A549 (cell line): ENCODE results near the gene NLN.

Source experiments
- CEBPB ChIP-seq, 2 experiments: fragments of >200 bp in 1 of 2; sonication (Bioruptor Twin) in 1 of 2; formaldehyde crosslinking in 1 of 2; IDR thresholded peaks; 2 replicates each; pipeline ENCODE4 v1.6.1; 2012 to 2016
- NFE2L2 ChIP-seq: fragments of 150-350 bp; conservative IDR thresholded peaks from 2 replicates; pipeline ENCODE4 v1.6.1; 2014; ENCODE audit warnings: low read length
- POLR2A ChIP-seq: IDR thresholded peaks from 2 replicates; pipeline ENCODE4 v1.6.1; 2012; ENCODE audit warnings: mild to moderate bottlenecking, low read length
- SMC3 ChIP-seq: fragments of >200 bp; sonication (Bioruptor Twin); formaldehyde crosslinking; IDR thresholded peaks from 3 replicates; pipeline ENCODE4 v1.6.1; 2018; ENCODE audit warnings: inconsistent platforms
- TF ChIP-seq, protein P1 (sequence below): IDR thresholded peaks from 2 replicates; pipeline ENCODE4 v1.6.1; 2012; ENCODE audit warnings: low read depth, borderline replicate concordance
- TF ChIP-seq, protein P2 (sequence below): fragments of >200 bp; sonication (Bioruptor Twin); formaldehyde crosslinking; IDR thresholded peaks from 3 replicates; pipeline ENCODE4 v1.5.1; 2016
- TF ChIP-seq, protein P3 (sequence below): fragments of 250-450 bp; sonication (Bioruptor Pico); IDR thresholded peaks from 2 replicates; pipeline ENCODE4 v1.5.0; 2021; ENCODE audit warnings: mild to moderate bottlenecking, moderate library complexity, borderline replicate concordance

GRCh38 chr5:65707663-65708062, 14.3 kb upstream of the NLN start:
- TF ChIP-seq, protein P1, sequence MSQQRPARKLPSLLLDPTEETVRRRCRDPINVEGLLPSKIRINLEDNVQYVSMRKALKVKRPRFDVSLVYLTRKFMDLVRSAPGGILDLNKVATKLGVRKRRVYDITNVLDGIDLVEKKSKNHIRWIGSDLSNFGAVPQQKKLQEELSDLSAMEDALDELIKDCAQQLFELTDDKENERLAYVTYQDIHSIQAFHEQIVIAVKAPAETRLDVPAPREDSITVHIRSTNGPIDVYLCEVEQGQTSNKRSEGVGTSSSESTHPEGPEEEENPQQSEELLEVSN: no peak
- TF ChIP-seq CEBPB (IDR thresholded peaks at IDR 0.05) (no peak), NFE2L2 (no peak), SMC3 (no peak), POLR2A (no peak)
- TF ChIP-seq, protein P2, sequence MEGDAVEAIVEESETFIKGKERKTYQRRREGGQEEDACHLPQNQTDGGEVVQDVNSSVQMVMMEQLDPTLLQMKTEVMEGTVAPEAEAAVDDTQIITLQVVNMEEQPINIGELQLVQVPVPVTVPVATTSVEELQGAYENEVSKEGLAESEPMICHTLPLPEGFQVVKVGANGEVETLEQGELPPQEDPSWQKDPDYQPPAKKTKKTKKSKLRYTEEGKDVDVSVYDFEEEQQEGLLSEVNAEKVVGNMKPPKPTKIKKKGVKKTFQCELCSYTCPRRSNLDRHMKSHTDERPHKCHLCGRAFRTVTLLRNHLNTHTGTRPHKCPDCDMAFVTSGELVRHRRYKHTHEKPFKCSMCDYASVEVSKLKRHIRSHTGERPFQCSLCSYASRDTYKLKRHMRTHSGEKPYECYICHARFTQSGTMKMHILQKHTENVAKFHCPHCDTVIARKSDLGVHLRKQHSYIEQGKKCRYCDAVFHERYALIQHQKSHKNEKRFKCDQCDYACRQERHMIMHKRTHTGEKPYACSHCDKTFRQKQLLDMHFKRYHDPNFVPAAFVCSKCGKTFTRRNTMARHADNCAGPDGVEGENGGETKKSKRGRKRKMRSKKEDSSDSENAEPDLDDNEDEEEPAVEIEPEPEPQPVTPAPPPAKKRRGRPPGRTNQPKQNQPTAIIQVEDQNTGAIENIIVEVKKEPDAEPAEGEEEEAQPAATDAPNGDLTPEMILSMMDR: no peak
- TF ChIP-seq, protein P3, sequence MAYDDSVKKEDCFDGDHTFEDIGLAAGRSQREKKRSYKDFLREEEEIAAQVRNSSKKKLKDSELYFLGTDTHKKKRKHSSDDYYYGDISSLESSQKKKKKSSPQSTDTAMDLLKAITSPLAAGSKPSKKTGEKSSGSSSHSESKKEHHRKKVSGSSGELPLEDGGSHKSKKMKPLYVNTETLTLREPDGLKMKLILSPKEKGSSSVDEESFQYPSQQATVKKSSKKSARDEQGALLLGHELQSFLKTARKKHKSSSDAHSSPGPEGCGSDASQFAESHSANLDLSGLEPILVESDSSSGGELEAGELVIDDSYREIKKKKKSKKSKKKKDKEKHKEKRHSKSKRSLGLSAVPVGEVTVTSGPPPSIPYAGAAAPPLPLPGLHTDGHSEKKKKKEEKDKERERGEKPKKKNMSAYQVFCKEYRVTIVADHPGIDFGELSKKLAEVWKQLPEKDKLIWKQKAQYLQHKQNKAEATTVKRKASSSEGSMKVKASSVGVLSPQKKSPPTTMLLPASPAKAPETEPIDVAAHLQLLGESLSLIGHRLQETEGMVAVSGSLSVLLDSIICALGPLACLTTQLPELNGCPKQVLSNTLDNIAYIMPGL (CRISPR knock-in tag): no peak
